GM10266 (cell line): ENCODE results near the gene WAC.
"Not testable (repeated sequence)": the region's sequence is repeated elsewhere in the genome, so short reads cannot be mapped to it uniquely, and the experiment has no call there.

ENCODE experiments used
- DNase-seq: peaks from one replicate; pipeline ENCODE4 v3.0.0; 2012; ENCODE audit errors: extremely low spot score
- TF ChIP-seq, protein P1 (sequence below): IDR thresholded peaks from 2 replicates; pipeline ENCODE4 v1.5.1; 2012; ENCODE audit warnings: mild to moderate bottlenecking, low read depth; ENCODE audit not compliant: control insufficient read depth, insufficient read depth; ENCODE audit errors: missing control alignments

WAC gene

DNA sequence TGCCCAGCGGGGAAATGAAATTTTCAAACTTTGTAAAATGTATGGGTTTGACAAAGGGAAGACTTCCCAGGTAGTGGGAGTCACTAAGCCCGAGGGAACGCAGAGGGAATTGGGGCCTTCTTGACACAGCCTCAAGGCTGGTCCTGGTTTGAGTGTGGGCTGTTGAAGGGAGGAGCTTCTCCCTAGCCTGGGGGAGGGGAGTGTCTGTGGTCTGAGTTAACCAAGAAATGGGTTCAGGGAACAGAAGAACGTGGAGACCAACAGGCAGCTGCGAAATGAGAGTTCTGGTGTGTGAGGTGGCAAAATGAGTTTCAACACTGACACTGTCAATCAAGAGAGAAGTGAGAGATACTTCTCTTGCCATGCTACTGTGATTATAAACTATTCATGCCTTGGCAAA, 111.7 kb downstream of the WAC start:
- TF ChIP-seq, protein P1, sequence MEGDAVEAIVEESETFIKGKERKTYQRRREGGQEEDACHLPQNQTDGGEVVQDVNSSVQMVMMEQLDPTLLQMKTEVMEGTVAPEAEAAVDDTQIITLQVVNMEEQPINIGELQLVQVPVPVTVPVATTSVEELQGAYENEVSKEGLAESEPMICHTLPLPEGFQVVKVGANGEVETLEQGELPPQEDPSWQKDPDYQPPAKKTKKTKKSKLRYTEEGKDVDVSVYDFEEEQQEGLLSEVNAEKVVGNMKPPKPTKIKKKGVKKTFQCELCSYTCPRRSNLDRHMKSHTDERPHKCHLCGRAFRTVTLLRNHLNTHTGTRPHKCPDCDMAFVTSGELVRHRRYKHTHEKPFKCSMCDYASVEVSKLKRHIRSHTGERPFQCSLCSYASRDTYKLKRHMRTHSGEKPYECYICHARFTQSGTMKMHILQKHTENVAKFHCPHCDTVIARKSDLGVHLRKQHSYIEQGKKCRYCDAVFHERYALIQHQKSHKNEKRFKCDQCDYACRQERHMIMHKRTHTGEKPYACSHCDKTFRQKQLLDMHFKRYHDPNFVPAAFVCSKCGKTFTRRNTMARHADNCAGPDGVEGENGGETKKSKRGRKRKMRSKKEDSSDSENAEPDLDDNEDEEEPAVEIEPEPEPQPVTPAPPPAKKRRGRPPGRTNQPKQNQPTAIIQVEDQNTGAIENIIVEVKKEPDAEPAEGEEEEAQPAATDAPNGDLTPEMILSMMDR = no peak
- DNase-seq = no peak

DNA sequence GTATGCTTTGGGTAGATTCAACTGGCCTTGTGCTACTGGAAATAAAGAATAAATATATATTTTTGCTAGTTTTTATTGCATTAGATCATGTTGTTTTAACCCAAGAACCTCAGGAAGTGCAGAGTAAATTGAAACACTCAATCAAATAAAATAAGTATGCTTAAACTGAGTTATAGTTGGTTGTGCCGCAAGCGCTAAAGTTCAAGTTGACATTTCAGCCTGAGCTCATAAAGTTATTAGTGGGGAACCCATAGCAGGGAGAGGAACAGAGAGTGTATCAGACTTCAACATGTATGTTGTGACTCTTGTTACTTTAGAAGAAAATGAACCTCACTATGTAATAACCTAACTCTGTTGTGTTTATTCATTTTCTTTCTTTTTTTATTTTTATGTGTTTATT, 119.2 kb downstream of the WAC start:
- no peak for DNase-seq
- TF ChIP-seq, protein P1 = no peak

DNA sequence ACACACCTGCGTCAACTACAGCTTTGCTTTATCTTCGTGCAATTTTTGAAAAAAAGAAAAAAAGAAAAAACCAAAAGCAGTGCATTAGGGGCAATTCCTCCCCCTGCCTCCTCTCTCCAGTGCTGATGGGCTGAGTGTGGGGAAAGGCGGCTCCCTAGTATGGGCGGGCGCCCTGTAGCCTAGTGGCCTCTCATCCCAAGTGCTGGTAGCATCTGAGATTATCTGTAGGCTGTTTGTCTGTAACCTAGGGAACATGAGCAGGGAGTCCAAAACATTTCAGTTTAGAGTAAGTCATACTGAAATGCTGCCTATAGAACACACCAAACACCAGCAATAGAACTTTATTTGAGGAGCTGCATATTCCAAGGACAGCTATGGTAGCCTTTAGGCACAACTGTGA, 119.8 kb downstream of the WAC start:
- DNase-seq = no peak
- TF ChIP-seq, protein P1 = no peak

DNA sequence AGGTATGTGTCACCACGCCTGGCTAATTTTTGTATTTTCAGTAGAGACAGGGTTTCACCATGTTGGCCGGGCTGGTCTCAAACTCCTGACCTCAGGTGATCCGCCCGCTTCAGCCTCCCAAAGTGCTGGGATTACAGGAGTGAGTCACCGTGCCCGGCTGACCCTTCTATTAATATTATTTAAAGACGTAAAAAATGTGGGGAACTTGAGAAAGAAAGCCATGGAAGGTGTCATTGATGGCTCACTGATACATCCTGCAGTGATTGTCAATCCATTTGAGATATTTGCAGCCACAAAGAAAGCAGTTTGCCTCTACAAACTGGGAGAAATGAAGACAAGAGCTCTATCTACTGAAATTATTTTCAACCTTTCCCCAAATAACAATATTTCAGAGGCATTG, 125.9 kb downstream of the WAC start:
- DNase-seq = not testable (repeated sequence)

DNA sequence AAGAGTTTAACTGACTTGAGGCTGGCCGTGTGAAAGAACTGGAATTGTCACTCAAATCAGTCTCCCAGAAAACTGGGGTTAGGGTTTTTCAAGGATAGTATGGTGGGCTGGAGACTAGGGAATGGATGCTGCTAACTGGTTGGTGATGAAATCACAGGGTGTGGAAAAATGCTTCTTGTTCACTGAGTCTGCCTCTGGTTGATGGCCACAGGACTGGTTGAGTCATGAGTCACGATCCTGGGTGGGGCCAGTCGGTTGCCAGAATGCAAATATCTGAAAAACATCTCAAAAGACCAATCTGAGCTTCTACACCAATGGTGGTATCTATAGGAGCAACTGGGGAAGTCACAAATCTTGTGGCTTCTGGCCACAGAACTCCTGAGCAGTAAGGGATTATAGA, 128.1 kb downstream of the WAC start:
- TF ChIP-seq, protein P1 = no peak
- DNase-seq = no peak

DNA sequence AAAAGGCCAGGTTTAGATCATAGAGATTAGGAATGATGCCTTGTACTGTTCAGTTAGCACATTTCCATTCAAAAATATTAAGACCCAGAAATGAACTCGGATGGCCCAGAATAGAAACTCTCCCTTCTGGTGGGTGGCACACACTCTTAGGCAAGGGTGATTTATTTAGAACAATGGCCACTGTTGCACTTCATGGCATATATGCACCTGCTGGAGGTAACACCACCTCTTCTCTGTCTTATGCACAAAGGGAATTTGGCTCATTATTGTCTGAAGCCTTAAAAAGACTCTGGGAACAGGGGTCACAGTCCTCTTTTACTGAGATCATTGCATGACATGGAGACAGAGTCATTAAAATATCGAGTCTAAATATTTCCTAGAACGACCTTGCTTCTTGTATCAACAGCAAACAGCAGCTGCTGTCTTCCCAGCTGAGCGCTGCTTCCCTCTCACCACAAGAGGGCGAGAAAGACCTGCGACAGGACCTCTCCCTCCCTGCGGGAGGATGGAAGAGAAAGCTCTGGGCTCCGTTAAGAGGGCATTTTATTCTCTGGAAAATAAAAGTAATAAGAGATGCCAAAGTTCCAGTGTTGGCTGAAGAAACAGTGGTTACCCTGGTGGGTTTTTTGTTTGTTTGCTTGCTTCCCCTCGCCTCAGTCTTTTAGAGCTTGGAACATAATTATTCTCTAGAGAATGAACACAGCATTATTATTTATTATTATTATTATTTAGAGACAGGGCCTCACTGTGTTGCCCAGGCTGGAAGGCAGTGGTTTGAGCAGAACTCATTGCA, 130.9 kb downstream of the WAC start:
- TF ChIP-seq, protein P1 = peak; percentile 95
- DNase-seq = peak; percentile 81

DNA sequence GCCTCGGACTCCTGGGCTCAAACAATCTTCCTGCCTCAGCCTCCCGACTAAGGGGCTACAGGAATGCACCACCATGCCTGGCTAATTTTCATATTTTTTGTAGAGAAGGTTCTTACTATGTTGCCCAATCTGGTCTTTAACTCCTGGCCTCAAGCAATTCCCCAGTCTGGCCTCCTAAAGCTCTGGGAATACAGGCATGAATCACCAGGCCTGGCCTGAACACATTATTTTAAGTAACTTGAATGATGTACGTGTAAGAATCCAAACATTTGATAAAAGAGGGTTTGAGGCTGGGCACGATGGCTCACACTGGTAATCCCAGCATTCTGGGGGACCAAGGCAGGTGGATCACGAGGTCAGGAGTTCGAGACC, 131.4 kb downstream of the WAC start:
- no peak for DNase-seq
- TF ChIP-seq, protein P1 = no peak
